ENCODE results near the gene ZNF57.
"Not testable (repeated sequence)": the region's sequence is repeated elsewhere in the genome, so short reads cannot be mapped to it uniquely, and the experiment has no call there.

ZNF57 gene

GRCh38 chr19:2960120-2960519 lies 59.4 kb downstream of the ZNF57 start:
- DNase-seq = no peak

- DNase-seq = no peak
Observed at GRCh38 chr19:2962018-2962670, 61.4 kb downstream of the ZNF57 start.

- no peak for DNase-seq
Observed at GRCh38 chr19:2963122-2963521, 62.4 kb downstream of the ZNF57 start.

- DNase-seq = not testable (repeated sequence)
Observed at GRCh38 chr19:2963631-2964030, 62.9 kb downstream of the ZNF57 start.

GRCh38 chr19:2964874-2965273 lies 64.1 kb downstream of the ZNF57 start:
- no peak for DNase-seq

- no peak for DNase-seq
Observed at GRCh38 chr19:2967972-2968371, 67.2 kb downstream of the ZNF57 start.

Data from stimulated activated CD4-positive, alpha-beta T cell treated with anti-CD3 and anti-CD28 coated beads, Interleukin-4, amount 100 ng/mL, for 1 hour (primary cell).